Ishikawa (cell line): Measurements from ENCODE around the gene PKIG.

Experiments used
- CEBPB ChIP-seq: IDR thresholded peaks from 2 replicates; pipeline ENCODE4 v1.6.1; 2012
- CREB1 ChIP-seq: IDR thresholded peaks from 2 replicates; pipeline ENCODE4 v1.6.1; 2012; ENCODE audit warnings: low read depth
- EGR1 ChIP-seq: IDR thresholded peaks from 2 replicates; pipeline ENCODE4 v1.6.1; 2012
- EP300 ChIP-seq: IDR thresholded peaks from 2 replicates; pipeline ENCODE4 v1.6.1; 2012; ENCODE audit warnings: borderline replicate concordance
- FOXM1 ChIP-seq: IDR thresholded peaks from 2 replicates; pipeline ENCODE4 v1.6.1; 2012; ENCODE audit warnings: low read depth, borderline replicate concordance
- NFIC ChIP-seq: IDR thresholded peaks from 2 replicates; pipeline ENCODE4 v1.6.1; 2012
- RAD21 ChIP-seq: IDR thresholded peaks from 2 replicates; pipeline ENCODE4 v1.6.1; 2012; ENCODE audit warnings: low read depth
- TAF1 ChIP-seq: IDR thresholded peaks from 2 replicates; pipeline ENCODE4 v1.6.1; 2012; ENCODE audit warnings: low read depth, mild to moderate bottlenecking
- TCF12 ChIP-seq: IDR thresholded peaks from 2 replicates; pipeline ENCODE4 v1.6.1; 2012; ENCODE audit warnings: low read depth
- TEAD4 ChIP-seq: IDR thresholded peaks from 2 replicates; pipeline ENCODE4 v1.6.1; 2012
- YY1 ChIP-seq: IDR thresholded peaks from 2 replicates; pipeline ENCODE4 v1.6.1; 2012; ENCODE audit warnings: low read depth
- ZBTB7A ChIP-seq: IDR thresholded peaks from 2 replicates; pipeline ENCODE4 v1.6.1; 2012; ENCODE audit warnings: low read depth
- TF ChIP-seq, protein P1 (sequence below): IDR thresholded peaks from 2 replicates; pipeline ENCODE4 v1.6.1; 2012; ENCODE audit warnings: low read depth, mild to moderate bottlenecking
- TF ChIP-seq, protein P2 (sequence below): IDR thresholded peaks from 2 replicates; pipeline ENCODE4 v1.6.1; 2012
- TF ChIP-seq, protein P3 (sequence below): IDR thresholded peaks from 2 replicates; pipeline ENCODE4 v1.6.1; 2012

The PKIG gene

DNA sequence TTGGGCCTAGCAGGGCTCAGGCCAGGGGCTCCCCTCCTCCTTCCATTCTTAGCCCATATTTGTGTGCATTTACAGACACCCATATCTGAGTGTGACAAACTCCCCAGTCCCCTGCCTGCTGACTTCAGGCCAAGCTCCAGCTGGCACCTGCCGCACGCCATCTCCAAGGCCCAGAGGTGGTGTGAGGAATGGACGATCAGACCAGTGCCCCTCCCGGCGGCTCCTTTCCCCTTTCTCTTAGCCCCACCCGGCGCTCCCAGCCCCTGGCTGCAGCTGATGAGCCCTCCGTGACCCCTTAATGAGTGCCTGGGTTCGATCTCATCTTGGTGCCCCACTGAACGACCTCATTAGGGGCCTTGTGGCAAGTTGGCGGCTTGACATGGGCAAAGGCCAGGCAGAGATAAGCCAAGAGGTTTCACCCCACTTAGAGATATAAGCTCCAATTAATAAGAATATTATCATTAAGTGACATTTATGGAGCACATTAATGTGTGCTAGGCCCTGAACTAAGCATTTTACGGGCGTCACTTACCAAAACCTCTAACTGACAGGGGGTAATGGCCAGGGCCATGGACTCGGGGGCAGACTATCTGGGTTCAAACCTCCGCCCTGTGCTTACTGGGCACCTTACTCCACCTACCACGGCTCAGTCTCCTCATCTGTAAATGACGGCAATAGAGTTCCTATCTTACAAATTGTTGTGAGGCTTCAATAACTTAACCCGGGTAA is 51.7 kb downstream of the PKIG start:
- TF ChIP-seq EP300 (no peak), ZBTB7A (no peak), TCF12 (no peak), RAD21 (no peak), TEAD4 (no peak), CREB1 (no peak), NFIC (no peak), CEBPB (no peak), YY1 (no peak), EGR1 (no peak), FOXM1 (no peak), TAF1 (no peak)
- TF ChIP-seq, protein P1, sequence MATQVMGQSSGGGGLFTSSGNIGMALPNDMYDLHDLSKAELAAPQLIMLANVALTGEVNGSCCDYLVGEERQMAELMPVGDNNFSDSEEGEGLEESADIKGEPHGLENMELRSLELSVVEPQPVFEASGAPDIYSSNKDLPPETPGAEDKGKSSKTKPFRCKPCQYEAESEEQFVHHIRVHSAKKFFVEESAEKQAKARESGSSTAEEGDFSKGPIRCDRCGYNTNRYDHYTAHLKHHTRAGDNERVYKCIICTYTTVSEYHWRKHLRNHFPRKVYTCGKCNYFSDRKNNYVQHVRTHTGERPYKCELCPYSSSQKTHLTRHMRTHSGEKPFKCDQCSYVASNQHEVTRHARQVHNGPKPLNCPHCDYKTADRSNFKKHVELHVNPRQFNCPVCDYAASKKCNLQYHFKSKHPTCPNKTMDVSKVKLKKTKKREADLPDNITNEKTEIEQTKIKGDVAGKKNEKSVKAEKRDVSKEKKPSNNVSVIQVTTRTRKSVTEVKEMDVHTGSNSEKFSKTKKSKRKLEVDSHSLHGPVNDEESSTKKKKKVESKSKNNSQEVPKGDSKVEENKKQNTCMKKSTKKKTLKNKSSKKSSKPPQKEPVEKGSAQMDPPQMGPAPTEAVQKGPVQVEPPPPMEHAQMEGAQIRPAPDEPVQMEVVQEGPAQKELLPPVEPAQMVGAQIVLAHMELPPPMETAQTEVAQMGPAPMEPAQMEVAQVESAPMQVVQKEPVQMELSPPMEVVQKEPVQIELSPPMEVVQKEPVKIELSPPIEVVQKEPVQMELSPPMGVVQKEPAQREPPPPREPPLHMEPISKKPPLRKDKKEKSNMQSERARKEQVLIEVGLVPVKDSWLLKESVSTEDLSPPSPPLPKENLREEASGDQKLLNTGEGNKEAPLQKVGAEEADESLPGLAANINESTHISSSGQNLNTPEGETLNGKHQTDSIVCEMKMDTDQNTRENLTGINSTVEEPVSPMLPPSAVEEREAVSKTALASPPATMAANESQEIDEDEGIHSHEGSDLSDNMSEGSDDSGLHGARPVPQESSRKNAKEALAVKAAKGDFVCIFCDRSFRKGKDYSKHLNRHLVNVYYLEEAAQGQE, result no peak
- TF ChIP-seq, protein P2, sequence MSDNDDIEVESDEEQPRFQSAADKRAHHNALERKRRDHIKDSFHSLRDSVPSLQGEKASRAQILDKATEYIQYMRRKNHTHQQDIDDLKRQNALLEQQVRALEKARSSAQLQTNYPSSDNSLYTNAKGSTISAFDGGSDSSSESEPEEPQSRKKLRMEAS, result no peak
- TF ChIP-seq, protein P3, sequence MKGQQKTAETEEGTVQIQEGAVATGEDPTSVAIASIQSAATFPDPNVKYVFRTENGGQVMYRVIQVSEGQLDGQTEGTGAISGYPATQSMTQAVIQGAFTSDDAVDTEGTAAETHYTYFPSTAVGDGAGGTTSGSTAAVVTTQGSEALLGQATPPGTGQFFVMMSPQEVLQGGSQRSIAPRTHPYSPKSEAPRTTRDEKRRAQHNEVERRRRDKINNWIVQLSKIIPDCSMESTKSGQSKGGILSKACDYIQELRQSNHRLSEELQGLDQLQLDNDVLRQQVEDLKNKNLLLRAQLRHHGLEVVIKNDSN, result no peak

DNA sequence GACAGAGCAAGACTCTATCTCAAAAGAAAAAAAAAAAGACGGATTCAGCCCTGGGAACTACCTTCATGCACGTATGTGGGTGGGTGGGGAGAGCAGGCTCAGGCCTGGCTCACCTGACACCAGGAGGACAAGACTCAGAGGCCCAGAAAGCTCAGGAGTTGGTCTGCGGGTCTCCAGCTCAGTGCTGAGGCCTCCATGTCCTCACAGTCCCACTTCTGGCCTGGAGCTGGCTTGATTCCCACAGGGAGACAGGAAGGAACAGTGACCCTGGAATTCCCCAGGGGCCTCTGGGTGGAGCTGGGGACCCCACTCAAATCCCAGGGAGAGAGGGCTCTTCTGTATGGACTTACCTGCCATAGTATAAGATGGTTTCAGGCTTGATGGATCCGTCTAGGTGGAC is 53.5 kb downstream of the PKIG start:
- TF ChIP-seq, protein P1, result no peak
- TF ChIP-seq, protein P3, result no peak
- TF ChIP-seq TEAD4 (no peak), FOXM1 (no peak), EP300 (no peak), TAF1 (no peak), NFIC (no peak), EGR1 (no peak), ZBTB7A (no peak), YY1 (no peak), TCF12 (no peak)
- TF ChIP-seq, protein P2, result no peak

DNA sequence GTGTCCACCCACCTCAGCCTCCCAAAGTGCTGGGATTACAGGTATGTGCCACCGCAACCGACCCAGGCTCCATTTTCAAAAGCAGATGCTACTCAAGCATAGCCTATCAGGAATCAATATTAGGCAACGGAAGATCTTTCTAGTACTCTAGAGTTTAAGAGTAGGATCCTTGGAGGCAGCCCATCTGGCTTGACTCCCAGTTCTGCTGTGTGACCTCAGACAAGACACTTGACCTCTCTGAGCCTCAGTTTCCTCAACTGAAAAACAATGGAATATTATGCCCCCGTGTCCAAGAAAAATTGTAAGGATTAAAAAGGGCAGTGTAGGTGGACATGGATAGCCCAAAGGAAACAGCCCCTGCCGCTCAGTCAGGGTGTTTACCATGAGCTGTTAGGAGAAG is 54.7 kb downstream of the PKIG start:
- TF ChIP-seq CREB1 (no peak), FOXM1 (no peak), YY1 (no peak), RAD21 (no peak), EP300 (no peak), TEAD4 (no peak)
- TF ChIP-seq, protein P3, result no peak
- TF ChIP-seq, protein P2, result no peak
- TF ChIP-seq, protein P1, result no peak
